H1 (cell line): ENCODE data around the gene RER1. TPM values are rescaled to one million over a fixed set of nuclear protein-coding genes. Genes with fewer than 3 reads are reported as not detected.

ENCODE experiments used
- CTCF ChIA-PET: fragments of 300-600 bp; sonication (Branson Sonifier 250); formaldehyde crosslinking; loops from one replicate; lab custom pipeline; 2021; ENCODE audit not compliant: partially characterized antibody; lab: Charles Lee
- POLR2A ChIA-PET: fragments of 300-600 bp; sonication (Branson Sonifier 250); formaldehyde crosslinking; loops from one replicate; lab custom pipeline; 2021; ENCODE audit warnings: inconsistent platforms; ENCODE audit not compliant: partially characterized antibody; lab: Charles Lee
- DNase-seq, 2 experiments: peaks; one replicate each; pipeline versions ENCODE4 v3.0.0 to v3.0.0-alpha.2; 2010 to 2022; ENCODE audit warnings: low spot score in 2 of 2, low read depth in 1 of 2, mixed read lengths in 1 of 2
- FAIRE-seq: peaks from 2 replicates; lab custom pipeline; 2011; peaks lifted over from hg19 to GRCh38; lab: Jason Lieb, UNC
- H2AFZ ChIP-seq: 2 replicates; pipeline ENCODE4 v1.8.1; 2012; ENCODE audit warnings: low read length, inconsistent platforms
- H2AK5ac ChIP-seq: 2 replicates; pipeline ENCODE4 v1.6.1; 2013; ENCODE audit warnings: low read depth, low read length
- H2BK120ac ChIP-seq: replicated peaks from 2 replicates; pipeline ENCODE3; 2013; ENCODE audit warnings: low read depth, low read length, inconsistent platforms
- H2BK12ac ChIP-seq: 2 replicates; pipeline ENCODE4 v1.6.1; 2013; ENCODE audit warnings: low read depth, low read length
- H2BK15ac ChIP-seq: 2 replicates; pipeline ENCODE4 v1.6.1; 2013; ENCODE audit warnings: low read length
- H2BK20ac ChIP-seq: 2 replicates; pipeline ENCODE4 v1.6.1; 2013; ENCODE audit warnings: low read length
- H2BK5ac ChIP-seq: 2 replicates; pipeline ENCODE4 v1.6.1; 2013; ENCODE audit warnings: low read depth, low read length
- H3K14ac ChIP-seq: 2 replicates; pipeline ENCODE4 v1.6.1; 2013; ENCODE audit warnings: inconsistent platforms; ENCODE audit not compliant: insufficient read length
- H3K18ac ChIP-seq: 2 replicates; pipeline ENCODE4 v1.6.1; 2013; ENCODE audit warnings: low read length; ENCODE audit errors: extremely low read depth
- H3K23ac ChIP-seq: 2 replicates; pipeline ENCODE4 v1.6.1; 2013; ENCODE audit warnings: inconsistent platforms; ENCODE audit not compliant: insufficient read length
- H3K23me2 ChIP-seq: 2 replicates; pipeline ENCODE4 v1.6.1; 2013; ENCODE audit warnings: low read depth, low read length
- H3K27ac ChIP-seq: 2 replicates; pipeline ENCODE4 v1.6.1; 2011; ENCODE audit warnings: low read depth, low read length, inconsistent platforms
- H3K27me3 ChIP-seq, 4 experiments: replicated peaks in 1 of 4; 1 replicate in 1 of 4; 2 replicates in 3 of 4; pipeline versions ENCODE4 v1.6.1 to v1.8.1; 2011 to 2013; ENCODE audit warnings: low read length in 3 of 4, mild to moderate bottlenecking in 3 of 4, inconsistent platforms in 2 of 4, mixed read lengths in 2 of 4, moderate library complexity in 1 of 4; ENCODE audit not compliant: control insufficient read depth in 3 of 4, insufficient read depth in 3 of 4; ENCODE audit errors: extremely low read depth in 1 of 4
- H3K36me3 ChIP-seq, 4 experiments: 2 replicates each; pipeline versions ENCODE4 v1.6.1 to v1.8.1; 2011 to 2013; ENCODE audit warnings: mild to moderate bottlenecking in 4 of 4, low read length in 3 of 4, moderate library complexity in 2 of 4, control low read depth in 1 of 4, inconsistent platforms in 1 of 4; ENCODE audit not compliant: insufficient read depth in 4 of 4, control insufficient read depth in 2 of 4
- H3K4ac ChIP-seq: replicated peaks from 2 replicates; pipeline ENCODE3; 2013; ENCODE audit warnings: low read length, low read depth, mixed read lengths, inconsistent platforms; ENCODE audit not compliant: insufficient read length
- H3K4me1 ChIP-seq, 4 experiments: replicated peaks in 1 of 4; 1 replicate in 1 of 4; 2 replicates in 3 of 4; pipeline versions ENCODE4 v1.6.1 to v1.8.1; 2011 to 2013; ENCODE audit warnings: low read length in 3 of 4, inconsistent platforms in 2 of 4, mixed read lengths in 1 of 4; ENCODE audit not compliant: insufficient read depth in 4 of 4, control insufficient read depth in 3 of 4
- H3K4me2 ChIP-seq, 2 experiments: 2 replicates each; pipeline versions ENCODE4 v1.6.1 to v1.8.1; 2011 to 2013; ENCODE audit warnings: low read depth in 2 of 2, low read length in 2 of 2, control low read depth in 1 of 2, inconsistent platforms in 1 of 2, mild to moderate bottlenecking in 1 of 2; ENCODE audit not compliant: insufficient read depth in 1 of 2
- H3K4me3 ChIP-seq, 4 experiments: fragments of 200-600, 300-600 bp in 1 of 4; sonication (generic), shearing (Covaris generic), sonication (Bioruptor Twin) in 1 of 4; 2 replicates each; pipeline versions ENCODE4 v1.5.1 to v1.8.1; 2011 to 2016; ENCODE audit warnings: low read length in 4 of 4, low read depth in 3 of 4, control low read depth in 2 of 4, inconsistent platforms in 2 of 4, mild to moderate bottlenecking in 2 of 4, mixed read lengths in 1 of 4, moderate library complexity in 1 of 4; ENCODE audit not compliant: insufficient read depth in 2 of 4; ENCODE audit errors: extremely low read depth in 1 of 4
- H3K56ac ChIP-seq: replicated peaks from 2 replicates; pipeline ENCODE3; 2013; ENCODE audit warnings: low read depth, mild to moderate bottlenecking, mixed read lengths, low read length, inconsistent platforms; ENCODE audit not compliant: insufficient read length
- H3K79me1 ChIP-seq: 2 replicates; pipeline ENCODE4 v1.6.1; 2013; ENCODE audit warnings: low read depth, low read length, control low read depth
- H3K79me2 ChIP-seq, 2 experiments: 2 replicates each; pipeline versions ENCODE4 v1.6.1 to v1.8.1; 2012 to 2013; ENCODE audit warnings: low read length in 2 of 2, mild to moderate bottlenecking in 2 of 2, inconsistent platforms in 1 of 2; ENCODE audit not compliant: insufficient read depth in 2 of 2, control insufficient read depth in 1 of 2
- H3K9ac ChIP-seq, 4 experiments: replicated peaks in 1 of 4; 1 replicate in 1 of 4; 2 replicates in 3 of 4; pipeline versions ENCODE4 v1.6.1 to v1.8.1; 2011 to 2013; ENCODE audit warnings: low read depth in 3 of 4, low read length in 3 of 4, control low read depth in 2 of 4, mild to moderate bottlenecking in 2 of 4, moderate library complexity in 2 of 4, inconsistent platforms in 1 of 4; ENCODE audit errors: extremely low read depth in 1 of 4
- H3K9me3 ChIP-seq, 2 experiments: 2 replicates each; pipeline versions ENCODE4 v1.6.1 to v1.8.1; 2012 to 2013; ENCODE audit warnings: mild to moderate bottlenecking in 2 of 2, moderate library complexity in 2 of 2, control low read depth in 1 of 2, inconsistent platforms in 1 of 2, low read depth in 1 of 2, low read length in 1 of 2, mixed read lengths in 1 of 2; ENCODE audit not compliant: insufficient read depth in 2 of 2
- H4K20me1 ChIP-seq, 2 experiments: replicated peaks in 1 of 2; 2 replicates each; pipeline versions ENCODE3 to v1.8.1; 2011 to 2013; ENCODE audit warnings: inconsistent platforms in 2 of 2, low read length in 2 of 2, mild to moderate bottlenecking in 1 of 2; ENCODE audit not compliant: insufficient read depth in 2 of 2, control insufficient read depth in 1 of 2
- H4K5ac ChIP-seq: 2 replicates; pipeline ENCODE4 v1.6.1; 2013; ENCODE audit warnings: low read length, low read depth, mixed read lengths, inconsistent platforms; ENCODE audit not compliant: insufficient read length
- H4K8ac ChIP-seq: 2 replicates; pipeline ENCODE4 v1.8.0; 2013; ENCODE audit warnings: mild to moderate bottlenecking, moderate library complexity, low read length, inconsistent platforms; ENCODE audit not compliant: insufficient read depth; ENCODE audit errors: extremely low read depth
- H4K91ac ChIP-seq: replicated peaks from 2 replicates; pipeline ENCODE3; 2013; ENCODE audit warnings: low read length, mixed read lengths, inconsistent platforms; ENCODE audit not compliant: insufficient read length
- ASH2L ChIP-seq: fragments of 200-600, 300-600 bp; sonication (generic); IDR thresholded peaks from one replicate; pipeline ENCODE4 v1.7.1; 2017; ENCODE audit warnings: low read length
- CREB1 ChIP-seq: IDR thresholded peaks from 2 replicates; pipeline ENCODE4 v1.6.1; 2012; ENCODE audit warnings: inconsistent platforms
- JUND ChIP-seq: IDR thresholded peaks from 2 replicates; pipeline ENCODE4 v1.6.1; 2011; ENCODE audit warnings: mild to moderate bottlenecking, improper control_type of control experiment, low read length
- MAFK ChIP-seq: IDR thresholded peaks from 2 replicates; pipeline ENCODE4 v1.6.1; 2012; ENCODE audit warnings: low read depth, mild to moderate bottlenecking, improper control_type of control experiment, low read length
- RBBP5 ChIP-seq: IDR thresholded peaks from 2 replicates; pipeline ENCODE4 v1.7.1; 2012; ENCODE audit warnings: low read depth, mild to moderate bottlenecking, inconsistent platforms, low read length, moderate library complexity, borderline replicate concordance
- RFX5 ChIP-seq: IDR thresholded peaks from 2 replicates; pipeline ENCODE4 v1.6.1; 2011; ENCODE audit warnings: low read depth, low read length, improper control_type of control experiment, borderline replicate concordance
- SP1 ChIP-seq: IDR thresholded peaks from 2 replicates; pipeline ENCODE4 v1.6.1; 2011; ENCODE audit warnings: low read depth, low read length
- SP2 ChIP-seq: IDR thresholded peaks from 2 replicates; pipeline ENCODE4 v1.6.1; 2012; ENCODE audit warnings: mild to moderate bottlenecking, low read length, inconsistent platforms
- TEAD4 ChIP-seq: IDR thresholded peaks from 2 replicates; pipeline ENCODE4 v1.6.1; 2012; ENCODE audit warnings: low read depth, low read length, inconsistent platforms, mixed read lengths
- WGBS, 2 experiments: shearing (Covaris generic) in 1 of 2; methylation state at CpG; one replicate each; pipeline versions ENCODE4 v1.1.6 to v1.1.7; 2013 to 2015; ENCODE audit warnings: low lambda C conversion rate in 2 of 2, mixed read lengths in 2 of 2, inconsistent platforms in 1 of 2, low coverage in 1 of 2, missing lambda C conversion rate in 1 of 2; ENCODE audit not compliant: insufficient replicate concordance in 2 of 2, insufficient coverage in 1 of 2, insufficient read length in 1 of 2; ENCODE audit errors: extremely low coverage in 1 of 2, missing lambda C conversion rate in 1 of 2; 5-methylcytosine and 5-hydroxymethylcytosine counted together
- polyA plus RNA-seq, 7 experiments: library from polyadenylated mRNA; depleted of rRNA in 3 of 7; stranded (reverse) in 5 of 7; unstranded in 2 of 7; fragments of >200 nt in 5 of 7; fragments of 200-250 nt in 2 of 7; gene quantifications; 1 replicate in 5 of 7; 2 replicates in 1 of 7; 4 replicates in 1 of 7; pipeline versions ENCODE4 v1.2.1 to v1.2.3, GENCODE V29; 2011 to 2013; ENCODE audit warnings: missing spikeins in 2 of 7, mixed read lengths in 2 of 7
- total RNA-seq: library from RNA; stranded (reverse); fragmentation: NEBNext Ultra II Directional; extraction: Animal tissue kit (Norgen Biotek cat#: 25700); gene quantifications from 2 replicates; pipeline ENCODE4 v1.2.1, GENCODE V29; 2021
- TF ChIP-seq, protein P1 (sequence below): IDR thresholded peaks from 2 replicates; pipeline ENCODE4 v1.6.1; 2012; ENCODE audit warnings: inconsistent platforms

RER1 gene
- total and polyA plus RNA-seq, 2 of the 8 experiments (the other 6 are each of a cell fraction or from before 2014, with no cell fraction given) = 102 to 134 TPM

- no peaks in the 10 kb centered on the region for H3K4me1 ChIP-seq
- 96% methylated on average over 19 of the region's 19 CpGs; no CpG with 5 or more reads in 1 of the 2 experiments for WGBS, 2 experiments
- H3K4ac ChIP-seq = no peak overlapping the region
- H3K4me3 ChIP-seq = no peak overlapping the region
- no peak overlapping the region for H3K18ac ChIP-seq
- no peak overlapping the region for H3K23ac ChIP-seq
- H2AK5ac ChIP-seq = no peak overlapping the region
- H2AFZ ChIP-seq = no peak overlapping the region
- H2BK120ac ChIP-seq = no peak overlapping the region
- H3K23me2 ChIP-seq = no peaks in the 10 kb centered on the region
- H3K9me3 ChIP-seq = no peaks in the 10 kb centered on the region
- no peak overlapping the region for H4K8ac ChIP-seq
- peaks cover 6 to 32% of the 10 kb centered on the region in 2 experiments for H4K20me1 ChIP-seq
- no peak overlapping the region for H4K5ac ChIP-seq
- H3K36me3 ChIP-seq = peaks cover 17 to 62% (median 45%) of the 10 kb centered on the region in 4 experiments
- FAIRE-seq (no peak), DNase-seq (no peak)
- no peak for TF ChIP-seq RBBP5
- TF ChIP-seq CREB1 = no peak
- TF ChIP-seq SP2 = no peak
- no peak for TF ChIP-seq SP1
- TF ChIP-seq, protein P1, sequence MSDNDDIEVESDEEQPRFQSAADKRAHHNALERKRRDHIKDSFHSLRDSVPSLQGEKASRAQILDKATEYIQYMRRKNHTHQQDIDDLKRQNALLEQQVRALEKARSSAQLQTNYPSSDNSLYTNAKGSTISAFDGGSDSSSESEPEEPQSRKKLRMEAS = no peak
- no peak for TF ChIP-seq MAFK
- TF ChIP-seq ASH2L = no peak
- TF ChIP-seq TEAD4 = no peak
- TF ChIP-seq RFX5 = no peak
- no peak for TF ChIP-seq JUND
- no peak overlapping the region for H2BK12ac ChIP-seq
- no peak overlapping the region for H3K4me2 ChIP-seq
- H3K14ac ChIP-seq = no peak overlapping the region
- no peak overlapping the region for H3K9ac ChIP-seq
- no peaks in the 10 kb centered on the region for H3K79me2 ChIP-seq
- CTCF ChIA-PET = interaction anchor here (0.9 to 1.4 kb wide), 3 partner anchors 10 to 208 kb away, joined by 3 to 5 read pairs (median 4); partner anchors contain the start of gene FAAP20
- H3K27ac ChIP-seq = no peak overlapping the region
- POLR2A ChIA-PET = interaction anchor here (1.1 to 6.7 kb wide), 4 partner anchors 9 to 52 kb away, joined by 3 to 29 read pairs (median 13); partner anchors contain the start of genes MORN1, PEX10 and RER1
- H2BK15ac ChIP-seq = no peak overlapping the region
- no peak overlapping the region for H4K91ac ChIP-seq
- H3K79me1 ChIP-seq = no peaks in the 10 kb centered on the region; the same call in 1 of the 2 replicates
- no peak overlapping the region for H2BK5ac ChIP-seq
- no peak overlapping the region for H2BK20ac ChIP-seq
- no peaks in the 10 kb centered on the region for H3K27me3 ChIP-seq
- H3K56ac ChIP-seq = no peak overlapping the region
These were observed 11.6 kb downstream of the RER1 start for GRCh38 chr1:2403273-2403672.
